Islet of Langerhans (tissue), 1 donor: ENCODE measurements around the gene LRRC71.

Experiments
- FAIRE-seq: peaks from one replicate; lab custom pipeline; 2011; peaks lifted over from hg19 to GRCh38; lab: Jason Lieb, UNC

The LRRC71 gene

DNA sequence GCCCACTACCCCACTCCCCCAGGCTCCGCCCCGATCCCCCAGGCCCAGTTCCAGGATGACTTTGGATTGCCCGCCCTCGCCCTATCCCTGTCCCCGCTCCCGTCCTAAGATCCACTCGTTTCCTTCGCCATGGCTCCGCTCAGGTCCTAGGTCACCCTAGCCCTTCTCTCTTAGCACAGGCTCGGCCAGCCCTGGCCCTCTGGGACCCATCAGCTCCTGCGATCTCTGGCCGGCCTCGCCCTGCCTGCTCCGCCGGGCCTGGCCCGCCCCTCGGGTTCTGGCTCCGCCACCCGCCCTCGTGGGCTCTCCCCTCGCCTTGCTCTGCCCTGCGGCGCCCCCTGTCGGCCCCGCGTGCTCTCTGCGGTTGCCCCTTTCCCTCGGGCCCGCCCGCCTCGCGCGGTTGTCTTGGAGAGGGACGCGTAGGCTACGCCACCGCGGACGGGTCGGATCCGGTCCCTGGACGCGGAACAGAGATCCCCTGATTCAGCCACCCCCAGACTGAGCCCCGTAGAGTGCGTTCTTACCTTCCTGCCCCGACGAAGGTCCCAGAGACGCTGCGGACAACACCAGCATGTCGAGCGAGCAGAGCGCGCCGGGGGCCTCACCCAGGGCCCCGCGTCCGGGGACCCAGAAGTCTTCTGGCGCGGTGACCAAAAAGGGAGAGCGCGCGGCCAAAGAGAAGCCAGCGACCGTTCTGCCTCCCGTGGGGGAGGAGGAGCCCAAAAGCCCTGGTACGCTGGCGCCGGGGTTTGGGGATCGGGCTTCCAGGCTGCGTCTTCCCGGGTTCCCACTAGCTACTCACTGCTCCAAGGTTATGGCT lies at the start of gene LRRC71:
Gene LRRC71 (plus strand): TSS at position 400 of the 820 bp plus-strand sequence. CDS start 172 bp downstream, at position 572.
- no peak for FAIRE-seq

DNA sequence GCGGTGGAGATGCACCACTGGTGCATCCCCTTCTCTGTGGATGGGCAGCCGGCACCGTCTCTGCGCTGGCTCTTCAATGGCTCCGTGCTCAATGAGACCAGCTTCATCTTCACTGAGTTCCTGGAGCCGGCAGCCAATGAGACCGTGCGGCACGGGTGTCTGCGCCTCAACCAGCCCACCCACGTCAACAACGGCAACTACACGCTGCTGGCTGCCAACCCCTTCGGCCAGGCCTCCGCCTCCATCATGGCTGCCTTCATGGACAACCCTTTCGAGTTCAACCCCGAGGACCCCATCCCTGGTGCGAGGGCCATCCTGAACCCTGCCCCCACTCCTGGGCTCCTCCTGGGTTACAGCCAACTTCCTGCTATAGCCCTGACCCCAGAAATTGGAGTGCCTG lies 46.8 kb upstream of the LRRC71 start:
- FAIRE-seq: no peak

DNA sequence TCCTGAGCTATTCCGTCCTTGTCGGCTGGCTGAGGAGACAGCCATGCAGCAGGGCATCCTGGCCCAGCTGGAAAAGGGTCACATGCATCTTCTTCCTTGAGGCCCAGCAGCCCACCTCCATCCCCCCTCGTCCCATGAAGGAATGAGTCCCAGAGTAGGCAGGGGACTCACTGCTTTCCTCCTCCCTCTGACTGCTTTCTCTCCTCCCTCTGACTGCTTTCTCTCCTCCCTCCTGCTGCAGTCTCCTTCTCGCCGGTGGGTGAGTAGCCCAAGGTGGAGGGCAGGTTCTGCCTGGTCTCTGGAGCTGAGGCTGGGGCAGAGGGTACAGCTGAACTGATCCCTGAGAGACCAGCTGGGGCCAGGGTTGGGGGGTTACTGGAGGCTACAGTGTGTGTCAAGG lies 46.3 kb upstream of the LRRC71 start:
- FAIRE-seq: no peak

- FAIRE-seq: no peak
Observed at GRCh38 chr1:156874572-156875340, 45.7 kb upstream of the LRRC71 start.

DNA sequence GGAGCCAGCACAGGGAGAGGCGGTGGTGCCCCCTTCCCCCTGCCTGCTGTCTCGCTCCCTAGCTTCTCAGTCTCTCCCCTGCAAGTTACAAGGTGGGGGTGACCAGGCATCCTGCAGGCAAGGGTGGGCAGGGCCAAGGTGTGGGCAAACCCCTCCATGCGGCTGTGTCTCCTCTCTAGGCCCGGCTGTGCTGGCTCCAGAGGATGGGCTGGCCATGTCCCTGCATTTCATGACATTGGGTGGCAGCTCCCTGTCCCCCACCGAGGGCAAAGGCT lies 45.2 kb upstream of the LRRC71 start:
- no peak for FAIRE-seq

DNA sequence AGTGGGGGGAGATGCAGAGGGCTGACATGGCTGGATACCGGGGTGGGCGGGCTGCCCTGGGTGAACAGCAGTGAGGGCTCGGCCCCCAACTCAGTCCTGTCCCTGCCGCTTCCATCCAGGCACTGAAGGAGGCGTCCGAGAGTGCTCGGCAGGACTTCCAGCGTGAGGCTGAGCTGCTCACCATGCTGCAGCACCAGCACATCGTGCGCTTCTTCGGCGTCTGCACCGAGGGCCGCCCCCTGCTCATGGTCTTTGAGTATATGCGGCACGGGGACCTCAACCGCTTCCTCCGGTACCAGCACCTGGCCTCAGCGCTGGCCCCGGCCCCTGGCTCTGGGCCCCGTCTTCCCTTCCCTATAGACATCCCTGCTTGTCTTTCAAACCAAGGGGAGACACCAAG lies 44.2 kb upstream of the LRRC71 start:
- no peak for FAIRE-seq

GRCh38 chr1:156877433-156878170 lies 42.8 kb upstream of the LRRC71 start:
- FAIRE-seq: no peak

DNA sequence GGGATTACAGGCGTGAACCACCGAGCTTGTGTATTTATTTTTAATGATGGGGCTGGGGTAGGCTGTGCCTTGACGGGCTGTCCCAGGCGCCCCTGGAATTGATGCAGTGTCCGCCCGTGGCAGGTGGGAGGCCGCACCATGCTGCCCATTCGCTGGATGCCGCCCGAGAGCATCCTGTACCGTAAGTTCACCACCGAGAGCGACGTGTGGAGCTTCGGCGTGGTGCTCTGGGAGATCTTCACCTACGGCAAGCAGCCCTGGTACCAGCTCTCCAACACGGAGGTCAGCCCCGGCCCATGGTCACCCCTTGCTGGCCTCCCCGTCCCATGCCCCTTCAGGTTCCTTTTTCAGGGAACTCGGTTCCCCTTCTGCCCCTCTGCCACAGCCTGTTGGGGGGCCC lies 40.6 kb upstream of the LRRC71 start:
- FAIRE-seq: no peak

DNA sequence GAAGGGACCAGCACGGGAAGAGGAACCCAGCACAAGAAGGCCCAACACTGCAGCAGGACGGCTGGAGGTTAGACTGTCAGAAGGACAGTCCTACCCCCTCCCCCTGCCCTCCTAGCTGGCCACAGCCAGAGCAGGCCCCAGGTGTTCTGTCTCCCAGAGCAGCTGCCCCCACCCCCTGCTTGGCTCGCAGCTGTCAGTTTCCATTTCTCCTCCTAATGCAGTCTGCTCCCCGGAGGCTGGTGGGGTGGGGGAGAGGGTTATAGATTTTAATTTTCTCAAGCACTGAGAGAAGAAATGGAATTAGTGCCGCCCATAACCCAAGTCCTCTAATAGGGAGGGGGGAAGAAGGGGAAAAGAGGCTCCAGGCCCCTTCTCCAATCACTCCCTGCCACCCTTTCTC lies 40.0 kb upstream of the LRRC71 start:
- FAIRE-seq: no peak

- no peak for FAIRE-seq
Observed at GRCh38 chr1:156881101-156881500, 39.3 kb upstream of the LRRC71 start.

- no peak for FAIRE-seq
Observed at GRCh38 chr1:156881663-156882062, 38.8 kb upstream of the LRRC71 start.

DNA sequence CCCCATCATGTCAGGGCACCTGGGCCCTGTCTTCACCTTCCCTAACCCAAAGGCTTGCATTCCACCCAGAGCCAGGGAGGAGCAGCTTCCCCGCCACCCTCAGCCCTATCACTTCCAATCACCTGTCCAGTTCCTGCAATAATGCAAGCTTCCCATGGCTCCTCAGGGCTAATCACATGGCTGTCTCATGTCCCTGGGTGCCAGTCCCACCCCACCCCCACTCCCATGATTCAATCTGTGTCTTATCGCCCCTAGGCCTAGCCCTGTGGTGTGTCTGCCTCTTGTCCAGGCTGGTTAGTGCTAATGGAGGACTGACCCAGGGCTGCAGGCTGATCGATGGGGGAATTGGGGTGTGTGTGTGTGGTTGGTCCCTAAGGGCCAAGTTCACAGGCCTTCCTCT lies 37.9 kb upstream of the LRRC71 start:
- FAIRE-seq: no peak

GRCh38 chr1:156883919-156884318 lies 36.5 kb upstream of the LRRC71 start:
- FAIRE-seq: no peak

DNA sequence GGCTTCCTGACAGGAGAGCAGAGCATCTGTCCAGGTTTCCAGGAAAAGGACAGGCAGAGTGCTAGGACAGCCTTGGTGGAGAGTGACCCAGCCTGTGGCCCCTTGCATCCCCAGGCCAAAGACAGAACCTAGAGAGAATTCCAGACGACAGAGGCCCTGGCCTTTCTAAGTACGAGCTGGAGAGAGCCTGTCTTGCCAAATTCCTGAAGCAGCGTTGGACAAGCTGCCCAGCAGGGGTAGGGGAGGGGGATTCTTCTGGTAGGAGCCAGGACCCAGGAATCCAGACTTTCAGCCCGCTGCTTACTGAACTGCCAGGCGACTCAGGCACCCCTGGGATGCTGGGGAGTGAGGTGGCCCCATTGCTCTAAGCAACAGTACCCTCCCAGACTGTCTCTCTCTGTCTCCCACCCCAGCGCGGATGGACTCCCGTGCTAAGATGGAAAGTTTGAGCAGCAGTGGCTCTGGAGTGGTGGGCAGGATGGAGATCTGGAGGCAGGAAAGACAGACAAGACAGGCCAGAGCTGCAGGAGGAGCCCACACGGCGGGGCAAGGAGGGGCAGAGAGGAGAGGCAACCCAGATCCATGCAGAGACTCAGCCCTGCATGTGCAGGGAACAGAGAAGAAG lies 35.8 kb upstream of the LRRC71 start:
- FAIRE-seq: no peak

DNA sequence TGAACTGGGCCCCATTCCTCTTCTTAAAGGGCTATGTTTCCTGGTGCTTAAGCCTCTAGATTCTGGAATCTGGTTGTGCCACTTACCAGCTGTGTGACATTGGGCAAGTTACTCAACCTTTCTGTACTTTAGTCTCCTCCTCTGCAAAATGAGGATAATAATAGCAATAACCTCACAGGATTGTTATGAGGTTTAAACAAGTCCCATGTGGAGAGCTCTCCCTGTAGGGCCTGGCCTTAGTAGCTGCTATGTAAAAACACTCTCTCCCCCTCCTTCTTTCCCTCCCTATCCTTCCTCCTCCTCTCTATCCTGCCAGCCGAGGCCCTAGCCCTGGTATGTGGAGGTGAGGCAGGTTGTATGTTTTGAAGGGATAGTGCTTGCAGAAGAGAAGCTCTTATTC lies 35.1 kb upstream of the LRRC71 start:
- no peak for FAIRE-seq

- no peak for FAIRE-seq
Observed at GRCh38 chr1:156885880-156886355, 34.5 kb upstream of the LRRC71 start.

- no peak for FAIRE-seq
Observed at GRCh38 chr1:156886583-156887281, 33.7 kb upstream of the LRRC71 start.

- FAIRE-seq: no peak
Observed at GRCh38 chr1:156887317-156887716, 33.1 kb upstream of the LRRC71 start.

DNA sequence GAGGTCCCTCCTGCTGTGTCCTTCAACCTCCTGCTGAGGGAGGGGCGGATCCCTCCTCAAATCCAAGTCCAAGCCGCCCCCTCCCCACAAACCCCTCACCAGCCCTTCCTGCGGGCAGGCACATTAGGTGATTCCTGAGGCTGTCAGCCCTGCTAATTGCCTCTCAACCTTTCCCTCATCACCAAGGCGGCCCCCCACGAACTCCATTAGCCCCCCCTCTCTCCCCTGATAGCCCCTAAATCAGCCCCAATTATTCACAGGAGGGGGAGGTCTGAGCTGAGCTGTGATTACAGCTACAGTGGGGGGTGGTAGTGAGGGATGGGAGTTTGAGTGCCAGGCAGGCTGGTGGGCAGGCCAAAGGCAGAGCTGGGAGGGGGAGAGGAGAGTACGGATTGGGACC lies 32.7 kb upstream of the LRRC71 start:
- FAIRE-seq: no peak

DNA sequence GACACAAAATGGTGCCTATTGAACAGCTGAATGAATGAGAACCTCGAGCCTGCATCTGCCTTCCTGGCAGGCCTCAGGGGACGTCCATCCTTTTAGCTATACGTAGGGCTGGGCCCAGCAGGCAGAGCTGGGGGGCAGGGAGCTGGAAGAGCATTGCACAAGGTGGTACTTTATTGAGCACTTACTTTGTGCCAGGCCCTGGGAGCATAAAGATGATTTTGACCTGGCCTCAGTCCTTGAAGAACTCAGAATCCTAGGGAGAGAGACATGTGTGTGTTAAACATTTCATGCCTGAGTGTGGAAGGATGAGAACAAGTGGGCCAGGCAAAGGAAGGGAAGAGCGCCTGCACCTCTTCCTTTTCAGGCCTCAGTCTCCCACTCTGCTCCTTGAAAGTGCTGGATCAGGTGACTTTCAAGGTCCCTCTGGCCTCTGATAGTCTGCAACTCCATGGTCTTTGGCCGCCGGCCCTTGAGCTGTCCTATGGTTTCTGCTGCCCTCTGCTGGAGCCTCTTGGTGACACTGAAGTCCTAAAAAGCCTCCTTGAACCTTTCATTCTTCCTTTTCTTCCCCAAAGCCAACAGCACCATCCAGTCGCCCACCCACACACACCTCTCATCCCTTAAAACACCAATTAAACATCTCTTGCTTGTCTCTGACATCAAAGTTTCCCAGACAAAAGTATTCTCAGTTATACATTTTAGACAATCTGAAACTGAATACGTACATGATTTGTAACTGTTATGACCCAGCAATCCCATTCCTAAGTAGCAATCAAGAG lies 30.4 kb upstream of the LRRC71 start:
- no peak for FAIRE-seq
